ENCODE measurements around the gene PRR16. TPM values are rescaled to one million over a fixed set of nuclear protein-coding genes. Genes with fewer than 3 reads are reported as not detected.
"Not testable (repeated sequence)": the region's sequence is repeated elsewhere in the genome, so short reads cannot be mapped to it uniquely, and the experiment has no call there.

The PRR16 gene
- total RNA-seq, 4 donors from 2014 or later, result 2.7 to 7.0 (median 3.7) TPM

DNA sequence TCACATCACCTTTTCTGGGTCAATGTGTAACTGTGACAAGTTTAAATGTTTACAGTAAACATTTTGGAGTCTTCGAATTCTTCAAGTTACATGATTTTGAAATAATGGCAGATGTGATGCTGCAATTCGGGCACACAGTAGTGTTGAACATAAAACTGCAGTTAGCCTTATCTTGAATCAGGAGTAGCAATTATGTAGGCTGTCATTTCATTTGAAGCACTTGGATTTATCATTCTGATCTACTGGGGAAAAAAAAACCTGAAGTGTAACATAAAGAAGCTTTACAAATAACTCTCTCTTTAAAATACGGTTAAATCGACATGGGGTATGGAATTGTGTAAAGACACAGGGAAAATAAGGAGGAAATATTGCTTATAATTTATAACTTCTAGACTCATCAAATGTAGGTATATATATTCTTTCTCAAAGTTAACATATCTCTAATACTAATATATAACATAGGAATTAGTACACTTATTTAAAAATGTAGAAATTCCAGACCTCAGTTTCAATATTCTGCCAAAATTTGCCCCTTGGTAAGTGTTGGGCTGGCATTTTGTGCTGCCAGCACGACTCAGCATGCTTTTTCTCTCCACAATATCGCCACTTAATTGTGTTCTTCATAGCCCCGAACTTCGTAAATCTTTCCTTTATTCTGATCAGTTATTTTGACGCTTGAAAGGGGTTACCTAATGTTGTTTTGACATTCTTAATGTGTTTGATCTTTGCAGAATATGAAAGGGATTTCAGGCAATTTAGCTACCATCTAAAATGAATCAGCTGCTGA is 226.7 kb downstream of the PRR16 start:
- Histone ChIP-seq H3K4me3 (no peak overlapping the region), H3K27ac (no peak overlapping the region), H3K36me3 (peaks cover 0 to 7% of the 10 kb centered on the region in 2 donors), H3K27me3 (no peaks in the 10 kb centered on the region), H3K9me3 (no peaks in the 10 kb centered on the region), H3K4me1 (no peaks in the 10 kb centered on the region)
- TF ChIP-seq POLR2AphosphoS5 (IDR thresholded peaks at IDR 0.05), result no peak
- TF ChIP-seq, protein P1, sequence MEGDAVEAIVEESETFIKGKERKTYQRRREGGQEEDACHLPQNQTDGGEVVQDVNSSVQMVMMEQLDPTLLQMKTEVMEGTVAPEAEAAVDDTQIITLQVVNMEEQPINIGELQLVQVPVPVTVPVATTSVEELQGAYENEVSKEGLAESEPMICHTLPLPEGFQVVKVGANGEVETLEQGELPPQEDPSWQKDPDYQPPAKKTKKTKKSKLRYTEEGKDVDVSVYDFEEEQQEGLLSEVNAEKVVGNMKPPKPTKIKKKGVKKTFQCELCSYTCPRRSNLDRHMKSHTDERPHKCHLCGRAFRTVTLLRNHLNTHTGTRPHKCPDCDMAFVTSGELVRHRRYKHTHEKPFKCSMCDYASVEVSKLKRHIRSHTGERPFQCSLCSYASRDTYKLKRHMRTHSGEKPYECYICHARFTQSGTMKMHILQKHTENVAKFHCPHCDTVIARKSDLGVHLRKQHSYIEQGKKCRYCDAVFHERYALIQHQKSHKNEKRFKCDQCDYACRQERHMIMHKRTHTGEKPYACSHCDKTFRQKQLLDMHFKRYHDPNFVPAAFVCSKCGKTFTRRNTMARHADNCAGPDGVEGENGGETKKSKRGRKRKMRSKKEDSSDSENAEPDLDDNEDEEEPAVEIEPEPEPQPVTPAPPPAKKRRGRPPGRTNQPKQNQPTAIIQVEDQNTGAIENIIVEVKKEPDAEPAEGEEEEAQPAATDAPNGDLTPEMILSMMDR (IDR thresholded peaks at IDR 0.05), result no peak
- TF ChIP-seq EP300 (IDR thresholded peaks at IDR 0.05), result no peak
- TF ChIP-seq POLR2A (IDR thresholded peaks at IDR 0.05), result no peak
- no peak for ATAC-seq
- WGBS, 2 donors (ENCODE audit: low coverage in 1 of 2), result 65 to 69% methylated on average over 8 to 9 of the region's 9 CpGs

DNA sequence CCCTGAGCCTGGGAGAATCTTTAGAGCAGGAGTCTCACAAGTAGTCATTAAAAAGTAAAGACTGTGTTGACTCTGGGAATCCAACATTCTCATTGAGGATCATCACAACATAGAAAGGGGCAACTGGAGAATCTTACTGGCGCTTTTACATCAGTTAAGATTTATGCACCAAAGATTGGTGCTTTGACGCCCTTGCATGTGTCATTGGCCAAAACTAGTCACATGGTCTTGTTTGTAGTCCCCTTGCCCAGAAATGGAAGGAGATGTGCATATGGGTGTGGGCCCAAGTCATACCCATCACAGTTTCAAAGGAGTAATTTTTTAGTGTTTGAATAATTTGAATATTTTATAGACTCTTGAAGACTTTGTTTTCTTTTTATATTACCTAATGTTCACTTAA is 228.2 kb downstream of the PRR16 start:
- TF ChIP-seq, protein P1 (IDR thresholded peaks at IDR 0.05), result no peak
- TF ChIP-seq POLR2AphosphoS5 (IDR thresholded peaks at IDR 0.05), result no peak
- TF ChIP-seq POLR2A (IDR thresholded peaks at IDR 0.05), result no peak
- TF ChIP-seq EP300 (IDR thresholded peaks at IDR 0.05), result no peak
- Histone ChIP-seq H3K4me3 (no peak overlapping the region), H3K4me1 (no peaks in the 10 kb centered on the region), H3K36me3 (no peaks in the 10 kb centered on the region), H3K27me3 (no peaks in the 10 kb centered on the region), H3K27ac (no peak overlapping the region), H3K9me3 (no peaks in the 10 kb centered on the region)
- WGBS, 2 donors (ENCODE audit: low coverage in 1 of 2), result 71 to 88% methylated on average over 1 to 2 of the region's 2 CpGs
- no peak for ATAC-seq

DNA sequence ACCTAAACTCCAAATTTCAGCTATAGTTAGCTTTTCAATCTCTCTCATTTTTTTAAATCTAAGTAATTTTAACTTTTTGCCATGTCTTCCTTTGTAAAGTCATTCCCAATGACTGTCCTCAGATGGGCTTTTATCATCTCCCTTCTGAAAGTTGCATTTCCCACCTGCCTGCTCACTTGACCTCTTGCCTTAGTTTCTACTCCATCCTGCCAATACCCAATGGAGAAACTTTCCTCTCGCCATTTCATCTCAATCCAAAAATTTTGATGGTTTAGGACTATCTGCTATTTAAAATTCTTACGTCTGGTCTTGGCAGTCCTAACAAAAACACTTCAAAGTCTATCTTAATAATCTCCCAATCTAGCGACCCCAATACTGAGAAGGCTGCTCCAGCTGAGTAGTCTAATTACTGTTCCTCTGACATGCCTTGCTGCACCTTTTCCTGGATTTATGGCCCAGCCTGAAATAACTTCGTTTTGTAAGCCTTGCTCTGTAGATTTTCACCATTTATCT is 231.3 kb downstream of the PRR16 start:
- no peak overlapping the region for H3K4me3 ChIP-seq
- TF ChIP-seq POLR2AphosphoS5 (IDR thresholded peaks at IDR 0.05) (no peak), POLR2A (IDR thresholded peaks at IDR 0.05) (no peak), EP300 (IDR thresholded peaks at IDR 0.05) (no peak)
- TF ChIP-seq, protein P1 (IDR thresholded peaks at IDR 0.05), result no peak
- no peak for ATAC-seq
- H3K36me3 ChIP-seq, result no peaks in the 10 kb centered on the region
- no peaks in the 10 kb centered on the region for H3K4me1 ChIP-seq
- no peak overlapping the region for H3K27ac ChIP-seq
- no peaks in the 10 kb centered on the region for H3K9me3 ChIP-seq
- 48 to 67% methylated on average over 4 of the region's 4 CpGs for WGBS, 2 donors (ENCODE audit: low coverage in 1 of 2)
- no peaks in the 10 kb centered on the region for H3K27me3 ChIP-seq

DNA sequence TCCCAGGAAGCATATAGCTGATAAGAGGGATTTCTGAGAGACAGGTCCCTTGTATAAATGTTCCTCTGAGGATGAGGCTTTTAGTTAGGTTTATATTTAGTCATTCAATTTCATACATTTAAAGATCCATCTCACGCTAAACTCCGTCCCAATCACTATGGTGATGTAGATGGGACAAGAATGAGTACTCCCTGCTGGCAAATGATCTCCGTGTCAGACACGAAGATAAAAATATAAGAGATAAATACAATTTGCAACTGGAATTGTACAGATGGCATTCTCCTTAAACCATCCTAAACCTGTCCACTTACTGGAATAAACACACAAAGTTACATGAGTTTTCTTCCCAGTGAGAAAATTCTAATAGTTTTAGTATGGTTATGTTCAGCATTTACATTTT is 233.0 kb downstream of the PRR16 start:
- H3K27me3 ChIP-seq, result no peaks in the 10 kb centered on the region
- no peak overlapping the region for H3K4me3 ChIP-seq
- 40 to 55% methylated on average over 4 of the region's 4 CpGs for WGBS, 2 donors (ENCODE audit: low coverage in 1 of 2)
- H3K9me3 ChIP-seq, result no peaks in the 10 kb centered on the region
- no peaks in the 10 kb centered on the region for H3K4me1 ChIP-seq
- no peak overlapping the region for H3K27ac ChIP-seq
- TF ChIP-seq POLR2AphosphoS5 (IDR thresholded peaks at IDR 0.05), result no peak
- no peak for TF ChIP-seq EP300 (IDR thresholded peaks at IDR 0.05)
- TF ChIP-seq, protein P1 (IDR thresholded peaks at IDR 0.05), result no peak
- no peak for TF ChIP-seq POLR2A (IDR thresholded peaks at IDR 0.05)
- no peaks in the 10 kb centered on the region for H3K36me3 ChIP-seq
- no peak for ATAC-seq

DNA sequence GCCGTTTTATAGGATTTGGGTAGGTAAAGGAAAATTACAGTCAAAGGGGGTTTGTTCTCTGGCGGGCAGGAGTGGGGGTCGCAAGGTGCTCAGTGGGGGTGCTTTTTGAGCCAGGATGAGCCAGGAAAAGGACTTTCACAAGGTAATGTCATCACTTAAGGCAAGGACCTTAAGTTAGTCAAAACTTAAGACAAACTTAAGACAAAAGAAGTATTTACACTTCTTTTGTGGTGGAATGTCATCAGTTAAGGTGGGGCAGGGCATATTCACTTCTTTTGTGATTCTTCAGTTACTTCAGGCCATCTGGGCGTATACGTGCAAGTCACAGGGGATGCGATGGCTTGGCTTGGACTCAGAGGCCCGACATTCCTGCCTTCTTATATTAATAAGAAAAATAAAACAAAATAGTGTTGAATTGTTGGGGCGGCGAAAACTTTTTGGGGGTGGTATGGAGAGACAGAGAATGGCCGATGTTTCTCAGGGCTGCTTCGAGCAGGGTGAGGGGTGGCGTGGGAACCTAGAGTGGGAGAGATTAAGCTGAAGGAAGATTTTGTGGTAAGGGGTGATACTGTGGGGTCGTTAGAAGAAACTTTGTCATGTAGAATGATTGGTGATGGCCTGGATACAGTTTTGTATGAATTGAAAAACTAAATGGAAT is 233.7 kb downstream of the PRR16 start:
- not testable (repeated sequence) for H3K4me3 ChIP-seq, H3K9me3 ChIP-seq, H3K4me1 ChIP-seq, H3K27ac ChIP-seq, H3K36me3 ChIP-seq, ATAC-seq, H3K27me3 ChIP-seq
- 84 to 85% methylated on average over 9 to 10 of the region's 13 CpGs for WGBS, 2 donors (ENCODE audit: low coverage in 1 of 2)

DNA sequence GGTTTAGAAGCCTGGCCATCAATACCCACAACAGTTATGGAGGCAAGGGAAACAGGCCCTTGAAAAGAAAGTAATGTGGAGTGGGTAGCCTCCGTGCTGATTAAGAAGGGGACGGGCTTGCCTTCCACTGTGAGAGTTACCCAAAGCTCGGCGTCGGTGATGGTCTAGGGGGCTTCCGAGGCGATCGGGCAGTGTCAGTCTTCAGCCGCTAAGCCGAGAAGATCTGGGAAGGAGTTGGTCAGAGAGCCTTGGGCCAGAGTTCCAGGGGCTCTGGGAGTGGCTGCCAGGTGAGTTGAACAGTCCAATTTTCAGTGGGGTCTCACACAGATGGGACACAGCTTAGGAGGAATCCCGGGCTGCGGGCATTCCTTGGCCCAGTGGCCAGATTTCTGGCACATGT is 236.6 kb downstream of the PRR16 start:
- not testable (repeated sequence) for H3K4me1 ChIP-seq, H3K4me3 ChIP-seq, H3K27me3 ChIP-seq, H3K27ac ChIP-seq, H3K9me3 ChIP-seq, ATAC-seq, H3K36me3 ChIP-seq
- 92% methylated on average over 2 of the region's 12 CpGs; no CpG with 5 or more reads in 1 of the 2 donors for WGBS, 2 donors (ENCODE audit: low coverage in 1 of 2)

DNA sequence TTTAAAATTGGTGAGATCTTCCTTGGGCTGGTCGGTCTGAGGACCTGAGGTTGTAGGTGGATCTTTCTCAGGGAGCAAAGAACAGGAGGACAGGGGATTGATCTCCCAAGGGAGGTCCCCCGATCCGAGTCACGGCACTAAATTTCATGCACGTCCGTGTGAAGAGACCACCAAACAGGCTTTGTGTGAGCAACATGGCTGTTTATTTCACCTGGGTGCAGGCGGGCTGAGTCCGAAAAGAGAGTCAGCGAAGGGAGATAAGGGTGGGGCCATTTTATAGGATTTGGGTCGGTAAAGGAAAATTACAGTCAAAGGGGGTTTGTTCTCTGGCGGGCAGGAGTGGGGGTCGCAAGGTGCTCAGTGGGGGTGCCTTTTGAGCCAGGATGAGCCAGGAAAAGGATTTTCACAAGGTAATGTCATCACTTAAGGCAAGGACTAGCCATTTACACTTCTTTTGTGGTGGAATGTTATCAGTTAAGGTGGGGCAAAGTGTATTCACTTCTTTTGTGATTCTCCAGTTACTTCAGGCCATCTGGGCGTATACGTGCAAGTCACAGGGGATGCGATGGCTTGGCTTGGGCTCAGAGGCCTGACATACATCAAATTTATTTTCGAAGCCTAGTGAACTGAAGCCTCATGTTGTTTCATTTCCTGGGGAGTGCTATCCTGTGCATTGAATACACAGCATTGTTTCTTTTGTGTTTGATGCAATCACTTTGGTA is 238.9 kb downstream of the PRR16 start:
- H3K27me3 ChIP-seq, H3K4me3 ChIP-seq, ATAC-seq, H3K27ac ChIP-seq, H3K36me3 ChIP-seq, H3K4me1 ChIP-seq, H3K9me3 ChIP-seq: not testable (repeated sequence)
- WGBS, 2 donors (ENCODE audit: low coverage in 1 of 2), result 61 to 65% methylated on average over 5 to 13 of the region's 16 CpGs
